Measurements from ENCODE around the gene TMEM42. TPM values are rescaled to one million over a fixed set of nuclear protein-coding genes. Genes with fewer than 3 reads are reported as not detected.

Gene TMEM42
- total and polyA plus RNA-seq, 7 donors = 6.2 to 25.7 (median 10.2) TPM

GRCh38 chr3:44899683-44900367, 38.1 kb downstream of the TMEM42 start:
- Histone ChIP-seq H3K4me3 (no peak overlapping the region), H3K27me3 (peaks cover 0 to 25% (median 2%) of the 10 kb centered on the region in 3 donors), H3K4me1 (no peaks in the 10 kb centered on the region), H3K36me3 (no peaks in the 10 kb centered on the region), H3K27ac (no peak overlapping the region), H3K9me3 (no peaks in the 10 kb centered on the region)
- 65 to 73% methylated on average over 13 of the region's 13 CpGs for WGBS, 2 donors
- TF ChIP-seq POLR2A (IDR thresholded peaks at IDR 0.05) = no peak
- no peak for TF ChIP-seq POLR2AphosphoS5 (IDR thresholded peaks at IDR 0.05)
- intact Hi-C loops (cut with DNase I) = no loop called here
- no peak for DNase-seq

DNA sequence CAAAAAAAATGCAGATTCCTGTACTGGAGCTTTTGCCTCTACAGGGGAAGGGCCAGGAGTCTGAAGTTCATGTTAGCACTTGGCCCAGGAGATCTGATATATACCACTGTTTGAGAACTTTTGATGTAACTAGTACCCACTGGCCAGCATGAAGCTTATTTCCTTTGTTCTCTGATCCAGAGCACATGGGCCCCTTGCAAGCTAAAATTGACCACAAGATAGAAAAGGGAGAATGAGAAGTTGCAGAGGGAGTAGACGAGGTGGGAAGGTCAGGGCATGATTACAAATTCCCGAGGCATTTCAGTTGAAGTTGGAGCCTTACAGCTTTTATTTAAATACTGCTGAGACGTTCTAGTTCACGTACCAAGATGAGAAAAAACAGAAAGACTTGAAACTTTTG, 40.9 kb downstream of the TMEM42 start:
- WGBS, 2 donors = 62 to 69% methylated on average over 4 of the region's 4 CpGs
- no peaks in the 10 kb centered on the region for H3K9me3 ChIP-seq

DNA sequence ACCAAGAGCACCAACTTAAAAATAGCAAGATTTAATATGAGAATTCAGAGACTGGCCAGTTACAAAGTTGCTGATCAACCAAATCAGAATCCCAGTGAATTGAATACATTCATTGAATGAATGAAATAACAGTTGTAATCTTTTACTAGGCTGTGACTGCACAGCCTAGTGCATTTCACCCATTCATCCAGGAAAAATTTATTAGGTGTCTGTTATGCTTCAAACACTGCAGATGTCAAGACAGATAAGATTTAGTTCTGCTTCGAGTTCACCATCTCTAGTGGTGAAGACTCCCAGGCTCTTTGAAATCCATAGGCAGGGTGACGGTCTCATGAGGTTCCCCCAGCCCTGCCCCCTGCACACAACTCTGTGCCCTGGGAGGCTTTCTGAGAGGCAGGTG, 41.6 kb downstream of the TMEM42 start:
- no peak overlapping the region for H3K27ac ChIP-seq
- H3K4me1 ChIP-seq = no peaks in the 10 kb centered on the region
- H3K27me3 ChIP-seq = peaks cover 0 to 34% (median 2%) of the 10 kb centered on the region in 3 donors
- intact Hi-C loops (cut with DNase I) = no loop called here
- WGBS, 2 donors = 35 to 47% methylated on average over 2 of the region's 2 CpGs
- H3K36me3 ChIP-seq = no peaks in the 10 kb centered on the region
- H3K4me3 ChIP-seq = no peak overlapping the region
- TF ChIP-seq POLR2A (IDR thresholded peaks at IDR 0.05) = no peak
- no peak for TF ChIP-seq CTCF (IDR thresholded peaks at IDR 0.05)
- no peak for DNase-seq
- H3K9me3 ChIP-seq = no peaks in the 10 kb centered on the region

More for the DNA sequence above, 40.9 kb downstream of the TMEM42 start:
- Histone ChIP-seq H3K27me3 (peaks cover 0 to 29% (median 2%) of the 10 kb centered on the region in 3 donors), H3K4me3 (no peak overlapping the region), H3K36me3 (no peaks in the 10 kb centered on the region), H3K4me1 (no peaks in the 10 kb centered on the region), H3K27ac (no peak overlapping the region)
- intact Hi-C loops (cut with DNase I) = no loop called here
- TF ChIP-seq CTCF (IDR thresholded peaks at IDR 0.05) (no peak), POLR2AphosphoS5 (IDR thresholded peaks at IDR 0.05) (no peak), EP300 (IDR thresholded peaks at IDR 0.05) (no peak), POLR2A (IDR thresholded peaks at IDR 0.05) (no peak)
- DNase-seq = no peak

- TF ChIP-seq CTCF (IDR thresholded peaks at IDR 0.05) (no peak), POLR2A (IDR thresholded peaks at IDR 0.05) (no peak), POLR2AphosphoS5 (IDR thresholded peaks at IDR 0.05) (no peak), EP300 (IDR thresholded peaks at IDR 0.05) (no peak)
- H3K27ac ChIP-seq = no peak overlapping the region
- no peaks in the 10 kb centered on the region for H3K36me3 ChIP-seq
- H3K4me3 ChIP-seq = no peak overlapping the region
- intact Hi-C loops (cut with DNase I) = no loop called here
- no peak for DNase-seq
- no peaks in the 10 kb centered on the region for H3K4me1 ChIP-seq
- H3K9me3 ChIP-seq = no peaks in the 10 kb centered on the region
- peaks cover 0 to 30% (median 2%) of the 10 kb centered on the region in 3 donors for H3K27me3 ChIP-seq
- 91 to 93% methylated on average over 15 of the region's 15 CpGs for WGBS, 2 donors
Measured at GRCh38 chr3:44903751-44904150, 42.0 kb downstream of the TMEM42 start.

DNA sequence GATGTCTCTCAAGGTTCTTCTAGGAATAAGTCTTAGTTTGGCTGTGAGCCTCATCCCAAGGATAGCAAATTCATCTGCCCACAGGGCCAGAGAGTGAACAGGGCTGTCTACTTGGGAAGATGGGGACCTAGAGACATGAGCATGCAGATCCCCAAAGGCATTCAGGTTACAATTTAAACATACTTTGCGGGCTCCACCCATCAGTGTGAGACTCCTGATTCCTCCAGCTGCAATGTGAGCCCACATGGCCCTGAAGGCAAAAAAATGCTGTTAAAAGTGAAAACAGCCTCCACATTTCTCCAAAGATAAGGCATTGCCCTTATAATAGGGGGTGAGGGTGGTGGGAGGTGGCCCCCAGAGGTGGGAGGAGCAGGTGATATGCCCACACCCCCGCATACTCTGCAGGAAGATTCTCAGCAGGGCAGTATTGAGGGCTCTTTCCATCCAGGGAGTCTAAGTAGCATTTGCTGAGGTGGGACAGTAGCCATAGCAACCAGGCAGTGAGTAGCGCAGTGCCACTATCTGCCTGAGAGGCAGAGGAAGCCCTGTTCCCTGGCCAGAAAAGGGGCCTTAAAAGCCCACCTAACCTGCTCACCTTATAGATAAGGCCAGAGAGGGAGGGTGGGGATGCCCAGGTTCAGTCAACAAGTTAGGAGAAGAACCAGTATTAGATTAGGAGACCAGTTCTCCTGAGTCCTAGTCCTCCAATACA, 43.9 kb downstream of the TMEM42 start:
- Histone ChIP-seq H3K4me3 (no peak overlapping the region), H3K9me3 (no peaks in the 10 kb centered on the region), H3K4me1 (no peaks in the 10 kb centered on the region), H3K27me3 (peaks cover 0 to 23% (median 0%) of the 10 kb centered on the region in 3 donors), H3K36me3 (no peaks in the 10 kb centered on the region), H3K27ac (no peak overlapping the region)
- 82% methylated on average over 3 of the region's 3 CpGs for WGBS, 2 donors
- intact Hi-C loops (cut with DNase I) = no loop called here
- TF ChIP-seq CTCF (IDR thresholded peaks at IDR 0.05) = no peak
- no peak for TF ChIP-seq EP300 (IDR thresholded peaks at IDR 0.05)
- no peak for TF ChIP-seq POLR2AphosphoS5 (IDR thresholded peaks at IDR 0.05)
- TF ChIP-seq POLR2A (IDR thresholded peaks at IDR 0.05) = no peak
- DNase-seq = no peak

All from sigmoid colon (tissue), 7 donors.